ENCODE results near the gene PHLDA1. TPM values are rescaled to one million over a fixed set of nuclear protein-coding genes. Genes with fewer than 3 reads are reported as not detected.

Gene PHLDA1
- total and polyA plus RNA-seq, 2 of the 13 experiments (the other 11 are each of a cell fraction or from before 2014, with no cell fraction given): 33.8 to 41.0 TPM

- no peak for TF ChIP-seq CREBL2 (CRISPR knock-in tag; IDR thresholded peaks at IDR 0.05; ENCODE audit: borderline replicate concordance)
- peak; percentile 85; the same call in 1 of the 2 replicates for TF ChIP-seq HOXA3 (CRISPR knock-in tag; IDR thresholded peaks at IDR 0.05)
- no peak for TF ChIP-seq SRY (CRISPR knock-in tag; IDR thresholded peaks at IDR 0.05)
- TF ChIP-seq ZBTB8A (CRISPR knock-in tag; IDR thresholded peaks at IDR 0.05; ENCODE audit: borderline replicate concordance, low read depth): no peak; the same call in 1 of the 2 replicates
- TF ChIP-seq CEBPZ (IDR thresholded peaks at IDR 0.05; ENCODE audit: low read length): no peak
- TF ChIP-seq ZSCAN22 (CRISPR knock-in tag; IDR thresholded peaks at IDR 0.05): no peak
- no peak for TF ChIP-seq KLF12 (CRISPR knock-in tag; IDR thresholded peaks at IDR 0.05; ENCODE audit: borderline replicate concordance)
- TF ChIP-seq ZNF264 (CRISPR knock-in tag; IDR thresholded peaks at IDR 0.05): peak; percentile 77; the same call in 1 of the 2 replicates
- peak; percentile 42; the same call in 1 of the 2 replicates for TF ChIP-seq MTA1 (CRISPR knock-in tag; IDR thresholded peaks at IDR 0.05; ENCODE audit: borderline replicate concordance)
- TF ChIP-seq NPAS2 (CRISPR knock-in tag; IDR thresholded peaks at IDR 0.05; ENCODE audit: borderline replicate concordance): no peak
- TF ChIP-seq ZNF335 (CRISPR knock-in tag; IDR thresholded peaks at IDR 0.05): no peak; the same call in 1 of the 2 replicates
- TF ChIP-seq ARHGAP35 (CRISPR knock-in tag; IDR thresholded peaks at IDR 0.05; ENCODE audit: borderline replicate concordance): no peak; the same call in 1 of the 2 replicates
- peak; percentile 70; the same call in 1 of the 2 replicates for TF ChIP-seq ZNF124 (CRISPR knock-in tag; IDR thresholded peaks at IDR 0.05)
- TF ChIP-seq THAP7 (CRISPR knock-in tag; IDR thresholded peaks at IDR 0.05): 0 out of 2 replicates have a peak, but pooled peaks have one; percentile 66
- peak; percentile 86 for TF ChIP-seq MLX (CRISPR knock-in tag; IDR thresholded peaks at IDR 0.05)
- TF ChIP-seq HNF1A (IDR thresholded peaks at IDR 0.05; ENCODE audit: low read depth): 0 out of 2 replicates have a peak, but pooled peaks have one; percentile 14
- peak; percentile 80; the same call in 1 of the 2 replicates for TF ChIP-seq HNF1A (CRISPR knock-in tag; IDR thresholded peaks at IDR 0.05; ENCODE audit: borderline replicate concordance)
- no peak for TF ChIP-seq ZBTB1 (CRISPR knock-in tag; IDR thresholded peaks at IDR 0.05; ENCODE audit: borderline replicate concordance)
- TF ChIP-seq AGO1 (IDR thresholded peaks at IDR 0.05; ENCODE audit: low read depth, low read length, poor library complexity, severe bottlenecking): no peak
These were observed 53.5 kb downstream of the PHLDA1 start (continued) for GRCh38 chr12:75977952-75978671.
